AG04450 (cell line): ENCODE measurements around the gene MAML1. TPM values are rescaled to one million over a fixed set of nuclear protein-coding genes. Genes with fewer than 3 reads are reported as not detected.

Experiments used
- CTCF ChIA-PET: fragments of 300-600, 350-600 bp; formaldehyde crosslinking; extraction: SDS; loops from one replicate; lab custom pipeline; 2022; ENCODE audit warnings: antibody characterized with exemption, inconsistent platforms; lab: Charles Lee
- POLR2A ChIA-PET: fragments of 350-600 bp; formaldehyde crosslinking; extraction: SDS; loops from one replicate; lab custom pipeline; 2021; ENCODE audit warnings: antibody characterized with exemption, inconsistent platforms; lab: Yijun Ruan, JAX
- DNase-seq: peaks from one replicate; pipeline ENCODE4 v3.0.0-alpha.2; 2011; ENCODE audit warnings: low read depth, low spot score
- H3K27ac ChIP-seq: one replicate; pipeline ENCODE4 v1.5.1; 2012; ENCODE audit warnings: low read depth, low read length, control low read depth
- H3K27me3 ChIP-seq: one replicate; pipeline ENCODE4 v1.6.0; 2012; ENCODE audit warnings: low read length; ENCODE audit not compliant: control insufficient read depth, insufficient read depth
- H3K4me3 ChIP-seq: 2 replicates; pipeline ENCODE4 v1.5.1; 2011; ENCODE audit warnings: mild to moderate bottlenecking, low read depth, low read length, control low read depth
- H3K9me3 ChIP-seq: 2 replicates; pipeline ENCODE4 v1.5.1; 2012; ENCODE audit warnings: low read length; ENCODE audit not compliant: control insufficient read depth, insufficient read depth
- CTCF ChIP-seq: IDR thresholded peaks from 2 replicates; pipeline ENCODE4 v1.5.1; 2011; ENCODE audit warnings: low read depth, low read length, control low read depth, inconsistent platforms
- polyA plus RNA-seq: library from polyadenylated mRNA; depleted of rRNA; stranded (reverse); fragments of >200 nt; gene quantifications from 2 replicates; pipeline ENCODE4 v1.2.3, GENCODE V29; 2011

The MAML1 gene
- polyA plus RNA-seq, 1 experiment: 4.9 TPM

DNA sequence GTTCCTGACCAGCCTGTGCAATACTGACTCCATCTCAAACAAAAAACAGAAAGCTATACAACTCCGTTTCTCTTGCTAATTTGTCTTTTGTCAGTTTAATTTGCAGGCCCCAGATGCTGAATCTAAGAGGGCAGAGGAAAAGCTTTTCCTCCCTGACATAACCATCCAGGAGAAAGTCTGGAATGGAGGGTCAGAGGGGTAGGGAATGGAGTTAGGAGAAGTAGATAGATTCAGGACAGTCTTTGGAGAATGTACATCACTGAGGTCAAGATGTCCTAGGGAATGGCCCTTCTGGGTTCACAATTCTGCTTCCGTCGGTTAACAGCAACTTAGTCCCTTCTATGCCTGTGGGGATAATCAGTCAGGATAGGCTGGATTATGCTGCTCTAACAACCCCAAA lies 81.5 kb downstream of the MAML1 start:
- no peak for DNase-seq
- Histone ChIP-seq H3K27ac (no peak overlapping the region), H3K9me3 (peaks cover 6% of the 10 kb centered on the region; the same call in 1 of the 2 replicates), H3K4me3 (no peak overlapping the region), H3K27me3 (no peaks in the 10 kb centered on the region)
- CTCF ChIA-PET: interaction anchor here (2.1 kb wide), 1 partner anchor 12 kb away, joined by 8 read pairs; no protein-coding TSS in a partner anchor
- POLR2A ChIA-PET: no interaction called here
- TF ChIP-seq CTCF: no peak

- POLR2A ChIA-PET: no interaction called here
- CTCF ChIA-PET: interaction anchor here (2.1 kb wide), 1 partner anchor 14 kb away, joined by 8 read pairs; no protein-coding TSS in a partner anchor
- Histone ChIP-seq H3K4me3 (no peak overlapping the region), H3K27ac (no peak overlapping the region), H3K27me3 (no peaks in the 10 kb centered on the region), H3K9me3 (peaks cover 6% of the 10 kb centered on the region; the same call in 1 of the 2 replicates)
- DNase-seq: no peak
- TF ChIP-seq CTCF: no peak
Measured at GRCh38 chr5:179815491-179816249, 83.0 kb downstream of the MAML1 start.

GRCh38 chr5:179816401-179816795 lies 83.8 kb downstream of the MAML1 start:
- H3K27me3 ChIP-seq: no peaks in the 10 kb centered on the region
- no peaks in the 10 kb centered on the region; the same call in 1 of the 2 replicates for H3K9me3 ChIP-seq
- no peak for DNase-seq
- no peak for TF ChIP-seq CTCF
- ChIA-PET CTCF (interaction anchor here (0.6 kb wide), 1 partner anchor 21 kb away, joined by 3 read pairs; no protein-coding TSS in a partner anchor), POLR2A (no interaction called here)
- no peak overlapping the region for H3K27ac ChIP-seq
- H3K4me3 ChIP-seq: no peak overlapping the region

GRCh38 chr5:179816796-179817469 lies 84.3 kb downstream of the MAML1 start:
- Histone ChIP-seq H3K27me3 (no peaks in the 10 kb centered on the region), H3K4me3 (peak overlapping the region; percentile 25), H3K9me3 (no peaks in the 10 kb centered on the region; the same call in 1 of the 2 replicates), H3K27ac (no peak overlapping the region)
- CTCF ChIA-PET: interaction anchor here (0.6 to 0.7 kb wide), 2 partner anchors 21 to 77 kb away, joined by 3 to 5 read pairs; no protein-coding TSS in a partner anchor
- TF ChIP-seq CTCF: no peak
- DNase-seq: no peak
- POLR2A ChIA-PET: no interaction called here
